Effector memory CD4-positive, alpha-beta T cell (primary cell): ENCODE data around the gene SLC25A26.

Source experiments
- DNase-seq, 3 donors: peaks; one replicate each; pipeline ENCODE4 v3.0.0-alpha.2; 2020
- H3K27ac ChIP-seq: 2 replicates; pipeline ENCODE4 v1.7.0; 2013; ENCODE audit warnings: mild to moderate bottlenecking, low read length, moderate library complexity; ENCODE audit not compliant: insufficient read depth, poor library complexity, severe bottlenecking
- H3K27me3 ChIP-seq: replicated peaks from 2 replicates; pipeline ENCODE4 v1.7.0; 2013; ENCODE audit warnings: mild to moderate bottlenecking, low read length; ENCODE audit not compliant: insufficient read depth, control insufficient read depth, poor library complexity, severe bottlenecking
- H3K36me3 ChIP-seq: 2 replicates; pipeline ENCODE4 v1.7.0; 2013; ENCODE audit warnings: mild to moderate bottlenecking, low read length, moderate library complexity; ENCODE audit not compliant: control insufficient read depth, insufficient read depth
- H3K4me1 ChIP-seq: 2 replicates; pipeline ENCODE4 v1.7.0; 2013; ENCODE audit warnings: low read length, mild to moderate bottlenecking; ENCODE audit not compliant: control insufficient read depth, insufficient read depth, poor library complexity, severe bottlenecking
- H3K4me3 ChIP-seq: 2 replicates; pipeline ENCODE4 v1.7.0; 2013; ENCODE audit warnings: low read length, low read depth, mild to moderate bottlenecking; ENCODE audit not compliant: insufficient read depth, poor library complexity, severe bottlenecking
- H3K9me3 ChIP-seq: 2 replicates; pipeline ENCODE4 v1.7.0; 2013; ENCODE audit warnings: mild to moderate bottlenecking, low read length, moderate library complexity; ENCODE audit not compliant: control insufficient read depth

The SLC25A26 gene

GRCh38 chr3:66239513-66240123 is 18.8 kb downstream of the SLC25A26 start:
- H3K27me3 ChIP-seq: no peaks in the 10 kb centered on the region
- H3K9me3 ChIP-seq: peaks cover 6% of the 10 kb centered on the region
- no peak overlapping the region for H3K4me3 ChIP-seq
- H3K27ac ChIP-seq: no peak overlapping the region
- H3K36me3 ChIP-seq: peaks cover 8% of the 10 kb centered on the region
- DNase-seq: no peak
- H3K4me1 ChIP-seq: no peaks in the 10 kb centered on the region

- Histone ChIP-seq H3K4me1 (no peaks in the 10 kb centered on the region), H3K36me3 (peaks cover 12% of the 10 kb centered on the region), H3K4me3 (no peak overlapping the region), H3K9me3 (peaks cover 6% of the 10 kb centered on the region), H3K27ac (no peak overlapping the region), H3K27me3 (no peaks in the 10 kb centered on the region)
- DNase-seq: no peak
These were observed 20.7 kb downstream of the SLC25A26 start for GRCh38 chr3:66241466-66241865.

- no peak for DNase-seq
- Histone ChIP-seq H3K27me3 (no peaks in the 10 kb centered on the region), H3K36me3 (peaks cover 12% of the 10 kb centered on the region), H3K4me3 (no peak overlapping the region), H3K4me1 (no peaks in the 10 kb centered on the region), H3K27ac (no peak overlapping the region), H3K9me3 (peaks cover 6% of the 10 kb centered on the region)
These were observed 22.1 kb downstream of the SLC25A26 start for GRCh38 chr3:66242788-66243464.

- Histone ChIP-seq H3K27ac (no peak overlapping the region), H3K4me3 (no peak overlapping the region), H3K27me3 (no peaks in the 10 kb centered on the region), H3K9me3 (no peaks in the 10 kb centered on the region), H3K36me3 (peaks cover 11% of the 10 kb centered on the region), H3K4me1 (no peaks in the 10 kb centered on the region)
- no peak for DNase-seq
These were observed 27.8 kb downstream of the SLC25A26 start for GRCh38 chr3:66248641-66249040.

GRCh38 chr3:66253790-66254620 is 33.2 kb downstream of the SLC25A26 start:
- Histone ChIP-seq H3K4me3 (no peak overlapping the region), H3K36me3 (no peaks in the 10 kb centered on the region), H3K4me1 (no peaks in the 10 kb centered on the region), H3K27me3 (no peaks in the 10 kb centered on the region), H3K27ac (no peak overlapping the region), H3K9me3 (no peaks in the 10 kb centered on the region)
- no peak for DNase-seq

- H3K9me3 ChIP-seq: no peaks in the 10 kb centered on the region
- H3K27me3 ChIP-seq: no peaks in the 10 kb centered on the region
- H3K4me3 ChIP-seq: no peak overlapping the region
- DNase-seq: no peak
- H3K36me3 ChIP-seq: peaks cover 6% of the 10 kb centered on the region
- no peaks in the 10 kb centered on the region for H3K4me1 ChIP-seq
- no peak overlapping the region for H3K27ac ChIP-seq
These were observed 35.1 kb downstream of the SLC25A26 start for GRCh38 chr3:66255865-66256264.

GRCh38 chr3:66256806-66257205 is 36.0 kb downstream of the SLC25A26 start:
- Histone ChIP-seq H3K27ac (no peak overlapping the region), H3K36me3 (peaks cover 6% of the 10 kb centered on the region), H3K4me1 (no peaks in the 10 kb centered on the region), H3K4me3 (no peak overlapping the region), H3K9me3 (no peaks in the 10 kb centered on the region), H3K27me3 (no peaks in the 10 kb centered on the region)
- no peak for DNase-seq

- Histone ChIP-seq H3K9me3 (no peaks in the 10 kb centered on the region), H3K27ac (no peak overlapping the region), H3K27me3 (no peaks in the 10 kb centered on the region), H3K36me3 (peaks cover 13% of the 10 kb centered on the region), H3K4me1 (no peaks in the 10 kb centered on the region), H3K4me3 (no peak overlapping the region)
- DNase-seq: no peak
These were observed 38.9 kb downstream of the SLC25A26 start for GRCh38 chr3:66259566-66260255.

GRCh38 chr3:66260431-66260830 is 39.6 kb downstream of the SLC25A26 start:
- Histone ChIP-seq H3K4me3 (no peak overlapping the region), H3K27me3 (no peaks in the 10 kb centered on the region), H3K4me1 (no peaks in the 10 kb centered on the region)

More at GRCh38 chr3:66260431-66260830, 39.6 kb downstream of the SLC25A26 start:
- H3K9me3 ChIP-seq: no peaks in the 10 kb centered on the region
- no peak overlapping the region for H3K27ac ChIP-seq
- peaks cover 15% of the 10 kb centered on the region for H3K36me3 ChIP-seq
- no peak for DNase-seq
